GM21360 (cell line): ENCODE measurements around the gene TNPO1.

ENCODE experiments used
- ATAC-seq: cut with Tn5 transposase; IDR thresholded peaks from one replicate; pipeline ENCODE4 v1.9.1; 2021; ENCODE audit warnings: mild to moderate bottlenecking, moderate library complexity; ENCODE audit not compliant: unreplicated experiment

The TNPO1 gene

DNA sequence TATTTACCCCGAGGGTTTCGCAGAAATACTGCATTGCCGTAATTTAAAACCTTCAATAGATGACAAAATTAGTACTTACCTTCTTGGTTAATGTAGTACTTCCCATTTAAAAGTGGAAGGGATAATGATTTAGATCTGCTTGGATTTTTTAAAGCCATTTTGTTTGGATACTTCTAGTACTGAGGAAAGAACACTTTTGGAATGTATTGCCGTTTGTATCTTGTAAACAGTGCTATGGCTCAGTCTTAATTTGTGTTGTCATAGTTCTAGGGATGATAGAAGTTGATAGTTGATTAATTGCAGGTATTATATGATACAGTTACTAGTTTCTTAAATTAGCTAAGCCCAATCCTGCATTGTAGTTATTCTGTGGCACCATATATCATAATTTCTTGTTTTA, 33.1 kb downstream of the TNPO1 start:
- ATAC-seq: no peak

- no peak for ATAC-seq
Observed at GRCh38 chr5:72850113-72850512, 33.7 kb downstream of the TNPO1 start.

GRCh38 chr5:72852356-72852755, 35.9 kb downstream of the TNPO1 start:
- ATAC-seq: no peak

DNA sequence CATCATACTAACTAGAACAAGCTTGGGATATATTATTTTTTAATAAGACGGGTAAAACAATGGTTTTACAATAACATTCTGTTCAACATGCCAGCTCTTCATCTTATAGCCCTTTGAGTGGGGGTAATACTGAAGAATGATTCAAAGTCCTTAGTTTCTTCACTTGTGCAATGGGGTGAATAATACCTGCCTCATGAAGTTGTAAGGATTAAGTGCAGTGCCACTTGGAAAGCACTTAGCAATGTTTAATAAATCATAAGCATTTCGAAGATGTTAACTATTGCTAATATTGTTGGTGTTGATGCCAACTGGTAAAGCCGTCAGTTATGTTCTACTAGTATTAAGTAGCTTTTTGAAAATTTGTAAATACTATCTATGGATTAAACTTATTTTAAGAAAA, 38.0 kb downstream of the TNPO1 start:
- ATAC-seq: no peak

DNA sequence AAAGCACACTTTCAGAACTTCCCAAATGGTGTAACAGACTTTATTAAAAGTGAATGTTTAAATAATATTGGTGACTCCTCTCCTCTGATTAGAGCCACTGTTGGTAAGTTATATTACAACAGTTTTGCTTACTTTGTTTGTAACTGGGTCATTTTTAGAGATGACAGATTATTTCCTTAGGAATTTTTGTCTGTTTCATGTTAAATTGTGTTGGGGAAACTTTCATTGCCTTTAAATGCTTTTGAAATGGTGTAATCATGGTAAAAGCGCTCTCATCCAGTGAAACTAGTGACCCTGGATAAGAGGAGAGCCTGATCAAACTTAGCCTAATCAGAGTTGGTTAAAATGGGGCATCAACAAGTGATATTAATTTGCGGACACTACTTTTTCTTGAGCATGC, 39.4 kb downstream of the TNPO1 start:
- no peak for ATAC-seq

GRCh38 chr5:72857396-72857795, 40.9 kb downstream of the TNPO1 start:
- ATAC-seq: no peak

DNA sequence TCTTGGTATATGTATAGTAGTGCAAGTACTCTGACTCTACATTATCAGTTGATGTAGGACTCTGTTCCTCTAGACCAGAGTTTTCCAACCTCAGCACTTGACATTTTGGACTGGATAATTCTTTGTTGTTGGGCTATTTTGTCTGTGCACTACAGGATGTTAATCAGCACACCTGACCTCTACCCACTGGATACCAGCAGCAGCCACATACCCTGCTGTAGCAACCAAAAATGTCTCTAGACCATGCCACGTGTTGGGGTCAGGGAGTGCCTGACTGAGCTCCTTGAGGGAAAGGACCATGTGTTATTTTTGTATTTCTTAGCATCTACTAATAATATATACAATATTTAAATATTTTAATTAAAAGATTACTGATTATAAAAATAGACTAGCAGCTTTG, 42.7 kb downstream of the TNPO1 start:
- ATAC-seq: no peak

- ATAC-seq: no peak
Observed at GRCh38 chr5:72860499-72860898, 44.0 kb downstream of the TNPO1 start.

- no peak for ATAC-seq
Observed at GRCh38 chr5:72871366-72872024, 55.0 kb downstream of the TNPO1 start.

- ATAC-seq: no peak
Observed at GRCh38 chr5:72878854-72879253, 62.4 kb downstream of the TNPO1 start.

DNA sequence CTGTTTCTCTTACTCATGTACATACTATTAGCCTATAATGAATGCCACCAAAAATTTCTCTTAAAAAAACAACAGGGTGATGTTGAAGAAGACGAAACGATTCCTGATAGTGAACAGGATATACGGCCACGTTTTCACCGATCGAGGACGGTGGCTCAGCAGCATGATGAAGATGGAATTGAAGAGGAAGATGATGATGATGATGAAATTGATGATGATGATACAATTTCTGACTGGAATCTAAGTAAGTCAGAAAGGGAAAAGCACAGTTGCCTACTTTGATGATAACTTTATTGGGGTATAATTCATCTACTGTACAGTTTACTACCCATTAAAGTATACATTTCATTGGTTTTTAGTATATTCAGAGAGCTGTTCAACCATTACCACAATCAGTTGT, 66.5 kb downstream of the TNPO1 start:
- ATAC-seq: no peak

DNA sequence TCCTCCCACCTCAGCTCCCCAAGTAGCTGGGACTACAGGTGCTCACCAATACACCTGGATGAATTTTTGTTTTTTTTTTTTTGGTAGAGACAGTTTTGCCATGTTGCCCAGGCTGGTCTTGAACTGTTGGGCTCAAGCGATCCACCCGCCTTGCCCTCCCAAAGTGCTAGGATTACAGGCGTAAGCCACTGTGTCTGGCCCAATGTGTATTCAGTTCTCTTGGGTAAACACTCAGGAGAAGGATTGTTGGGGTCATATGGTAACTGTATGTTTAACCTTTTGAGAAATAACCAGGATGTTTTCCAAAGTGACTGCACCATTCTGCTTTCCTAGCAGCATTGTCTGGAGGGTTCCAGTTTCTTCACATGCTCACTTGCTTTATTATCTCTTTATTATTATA, 67.4 kb downstream of the TNPO1 start:
- ATAC-seq: no peak

- no peak for ATAC-seq
Observed at GRCh38 chr5:72884892-72885291, 68.4 kb downstream of the TNPO1 start.

GRCh38 chr5:72885824-72886223, 69.4 kb downstream of the TNPO1 start:
- no peak for ATAC-seq

- ATAC-seq: no peak
Observed at GRCh38 chr5:72888595-72888994, 72.1 kb downstream of the TNPO1 start.

- ATAC-seq: no peak
Observed at GRCh38 chr5:72889324-72889723, 72.9 kb downstream of the TNPO1 start.

- no peak for ATAC-seq
Observed at GRCh38 chr5:72892846-72893245, 76.4 kb downstream of the TNPO1 start.

GRCh38 chr5:72895758-72896157, 79.3 kb downstream of the TNPO1 start:
- no peak for ATAC-seq

DNA sequence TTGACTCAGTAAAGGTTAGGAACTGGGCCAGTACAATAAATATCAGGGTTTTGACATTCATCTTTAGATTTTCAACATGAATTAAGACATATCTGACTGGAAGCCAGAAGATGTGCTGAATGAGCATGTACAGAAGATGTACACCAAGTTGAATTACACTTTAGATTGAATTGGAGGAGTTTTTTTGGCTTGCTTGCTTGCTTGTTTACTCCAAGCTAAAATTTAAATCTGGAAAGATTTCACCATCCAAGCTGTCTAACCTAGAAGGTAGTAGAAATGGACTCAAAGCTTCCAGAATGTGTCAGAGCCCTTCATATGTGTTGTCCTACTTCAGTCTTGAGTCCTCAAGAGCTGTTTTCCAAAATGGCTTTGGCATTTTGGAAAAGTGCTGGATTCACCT, 90.3 kb downstream of the TNPO1 start:
- no peak for ATAC-seq

DNA sequence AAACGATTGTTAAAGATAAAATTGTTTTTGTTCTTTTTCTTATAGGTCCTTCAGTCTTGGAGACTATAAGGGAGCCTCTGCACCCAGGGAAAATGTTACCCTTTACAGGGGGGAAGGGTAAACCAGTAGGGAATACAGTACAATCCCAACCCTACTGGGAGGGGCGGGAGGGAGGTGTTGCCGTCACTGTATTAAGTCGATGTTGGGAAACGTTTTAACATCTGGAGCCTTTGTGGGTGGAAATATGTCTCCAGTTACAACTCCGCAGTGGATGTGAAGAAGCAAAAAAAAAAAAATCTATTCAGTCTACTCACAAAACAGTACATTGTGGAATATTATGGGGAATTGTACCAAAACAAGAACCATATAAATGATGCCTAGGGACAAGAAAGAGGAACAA, 92.2 kb downstream of the TNPO1 start:
- no peak for ATAC-seq

GRCh38 chr5:72917371-72917776, 100.9 kb downstream of the TNPO1 start:
- no peak for ATAC-seq

- ATAC-seq: no peak
Observed at GRCh38 chr5:72920690-72921502, 104.4 kb downstream of the TNPO1 start.

GRCh38 chr5:72921886-72922285, 105.4 kb downstream of the TNPO1 start:
- ATAC-seq: no peak
